Fibroblast of villous mesenchyme (primary cell): ENCODE data around the gene MSLN. TPM values are rescaled to one million over a fixed set of nuclear protein-coding genes. Genes with fewer than 3 reads are reported as not detected.

Source experiments
- DNase-seq: peaks from one replicate; pipeline ENCODE4 v3.0.0-alpha.2; 2010; ENCODE audit warnings: low read depth
- H3K4me3 ChIP-seq: 2 replicates; pipeline ENCODE4 v1.5.1; 2011; ENCODE audit warnings: low read depth, mild to moderate bottlenecking, low read length
- total RNA-seq: library from RNA; depleted of rRNA; stranded (reverse); fragments of >200 nt; gene quantifications from 2 replicates; pipeline ENCODE4 v1.2.3, GENCODE V29; 2012
- TF ChIP-seq, protein P1 (sequence below): IDR thresholded peaks from 2 replicates; pipeline ENCODE4 v1.5.1; 2012; ENCODE audit warnings: low read depth, mild to moderate bottlenecking, low read length; ENCODE audit not compliant: insufficient read depth

MSLN gene
- total RNA-seq, 1 donor = 0.86 TPM

DNA sequence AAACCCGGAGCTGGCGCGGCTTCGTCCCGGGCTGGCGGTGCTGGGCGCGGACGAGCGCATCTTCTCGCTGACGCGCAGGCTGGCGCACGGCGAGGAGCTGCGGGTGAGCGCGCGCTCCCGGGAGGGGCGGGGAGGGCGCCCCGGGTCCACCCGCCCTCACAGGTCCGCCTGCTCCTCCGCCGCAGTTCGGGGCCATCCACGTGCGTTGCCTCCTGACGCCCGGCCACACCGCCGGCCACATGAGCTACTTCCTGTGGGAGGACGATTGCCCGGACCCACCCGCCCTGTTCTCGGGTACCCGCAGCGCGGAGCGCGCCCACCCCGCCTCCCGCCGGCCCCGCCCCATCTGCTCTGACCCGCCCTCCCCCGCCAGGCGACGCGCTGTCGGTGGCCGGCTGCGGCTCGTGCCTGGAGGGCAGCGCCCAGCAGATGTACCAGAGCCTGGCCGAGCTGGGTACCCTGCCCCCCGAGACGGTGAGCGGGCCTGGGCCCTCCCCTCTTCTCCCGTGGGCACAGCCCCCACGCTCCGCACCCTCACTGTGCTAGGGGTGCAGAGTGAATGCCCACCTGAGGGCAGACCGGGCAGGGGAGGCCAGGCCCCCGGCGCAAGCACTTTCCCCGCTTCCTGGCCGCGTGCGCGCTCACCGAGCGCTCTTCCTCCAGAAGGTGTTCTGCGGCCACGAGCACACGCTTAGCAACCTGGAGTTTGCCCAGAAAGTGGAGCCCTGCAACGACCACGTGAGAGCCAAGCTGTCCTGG, 32.2 kb upstream of the MSLN start:
- TF ChIP-seq, protein P1, sequence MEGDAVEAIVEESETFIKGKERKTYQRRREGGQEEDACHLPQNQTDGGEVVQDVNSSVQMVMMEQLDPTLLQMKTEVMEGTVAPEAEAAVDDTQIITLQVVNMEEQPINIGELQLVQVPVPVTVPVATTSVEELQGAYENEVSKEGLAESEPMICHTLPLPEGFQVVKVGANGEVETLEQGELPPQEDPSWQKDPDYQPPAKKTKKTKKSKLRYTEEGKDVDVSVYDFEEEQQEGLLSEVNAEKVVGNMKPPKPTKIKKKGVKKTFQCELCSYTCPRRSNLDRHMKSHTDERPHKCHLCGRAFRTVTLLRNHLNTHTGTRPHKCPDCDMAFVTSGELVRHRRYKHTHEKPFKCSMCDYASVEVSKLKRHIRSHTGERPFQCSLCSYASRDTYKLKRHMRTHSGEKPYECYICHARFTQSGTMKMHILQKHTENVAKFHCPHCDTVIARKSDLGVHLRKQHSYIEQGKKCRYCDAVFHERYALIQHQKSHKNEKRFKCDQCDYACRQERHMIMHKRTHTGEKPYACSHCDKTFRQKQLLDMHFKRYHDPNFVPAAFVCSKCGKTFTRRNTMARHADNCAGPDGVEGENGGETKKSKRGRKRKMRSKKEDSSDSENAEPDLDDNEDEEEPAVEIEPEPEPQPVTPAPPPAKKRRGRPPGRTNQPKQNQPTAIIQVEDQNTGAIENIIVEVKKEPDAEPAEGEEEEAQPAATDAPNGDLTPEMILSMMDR = no peak
- DNase-seq = peak; percentile 79
- H3K4me3 ChIP-seq = peak overlapping the region; percentile 76

- TF ChIP-seq, protein P1 = no peak
- DNase-seq = no peak
- H3K4me3 ChIP-seq = no peak overlapping the region
Measured at GRCh38 chr16:728890-729744, 31.4 kb upstream of the MSLN start.

GRCh38 chr16:729768-730665, 30.5 kb upstream of the MSLN start:
- TF ChIP-seq, protein P1 = no peak
- H3K4me3 ChIP-seq = no peak overlapping the region
- no peak for DNase-seq

DNA sequence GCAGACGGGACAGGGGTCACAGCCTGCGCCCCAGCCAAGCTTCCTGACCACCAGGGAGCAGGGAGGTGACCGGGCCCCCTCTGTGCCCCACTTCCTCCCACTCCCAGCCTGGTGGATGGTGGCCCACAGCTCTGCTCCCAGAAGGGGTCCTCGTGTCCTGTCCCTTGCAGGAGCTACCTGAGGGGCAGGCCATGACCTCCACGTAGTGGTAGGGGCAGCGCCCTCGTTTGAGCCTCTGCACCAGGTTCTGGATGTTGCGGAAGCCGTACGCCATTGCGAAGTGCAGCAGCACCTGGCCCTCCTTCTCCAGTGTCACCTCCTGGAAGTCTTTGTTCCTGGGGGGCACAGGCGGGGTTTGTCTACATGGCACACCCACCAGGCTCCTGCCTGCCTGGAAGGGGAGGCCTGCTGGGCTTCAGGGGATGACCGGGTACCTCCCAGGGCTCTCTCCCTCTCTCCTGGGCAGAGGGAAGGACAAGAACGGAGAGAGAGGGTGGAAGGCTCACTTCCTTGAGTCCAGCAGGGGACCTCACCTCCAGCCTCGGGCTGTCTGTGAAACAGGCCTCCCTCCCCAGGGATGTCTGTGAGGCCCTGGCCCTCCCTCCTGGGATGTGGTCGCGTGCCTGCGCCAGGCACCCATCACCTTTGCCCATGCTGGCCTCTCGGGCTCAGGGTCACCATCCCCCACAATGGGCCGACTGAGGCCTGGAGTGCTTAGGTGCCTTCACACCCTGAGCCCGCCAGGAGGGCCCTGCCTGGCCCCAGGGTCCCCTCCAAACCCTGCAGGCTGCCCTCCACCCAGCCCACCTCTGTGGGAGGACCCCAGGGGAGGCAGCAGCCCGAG, 29.6 kb upstream of the MSLN start:
- no peak for DNase-seq
- TF ChIP-seq, protein P1 = no peak
- no peak overlapping the region for H3K4me3 ChIP-seq

- TF ChIP-seq, protein P1 = no peak
- no peak for DNase-seq
- no peak overlapping the region for H3K4me3 ChIP-seq
Measured at GRCh38 chr16:732332-732731, 28.2 kb upstream of the MSLN start.
